Measurements from ENCODE around the gene CLCN6. TPM values are rescaled to one million over a fixed set of nuclear protein-coding genes. Genes with fewer than 3 reads are reported as not detected.

CLCN6 gene
- total RNA-seq, 3 donors from 2014 or later = 14.6 to 21.1 (median 16.7) TPM

DNA sequence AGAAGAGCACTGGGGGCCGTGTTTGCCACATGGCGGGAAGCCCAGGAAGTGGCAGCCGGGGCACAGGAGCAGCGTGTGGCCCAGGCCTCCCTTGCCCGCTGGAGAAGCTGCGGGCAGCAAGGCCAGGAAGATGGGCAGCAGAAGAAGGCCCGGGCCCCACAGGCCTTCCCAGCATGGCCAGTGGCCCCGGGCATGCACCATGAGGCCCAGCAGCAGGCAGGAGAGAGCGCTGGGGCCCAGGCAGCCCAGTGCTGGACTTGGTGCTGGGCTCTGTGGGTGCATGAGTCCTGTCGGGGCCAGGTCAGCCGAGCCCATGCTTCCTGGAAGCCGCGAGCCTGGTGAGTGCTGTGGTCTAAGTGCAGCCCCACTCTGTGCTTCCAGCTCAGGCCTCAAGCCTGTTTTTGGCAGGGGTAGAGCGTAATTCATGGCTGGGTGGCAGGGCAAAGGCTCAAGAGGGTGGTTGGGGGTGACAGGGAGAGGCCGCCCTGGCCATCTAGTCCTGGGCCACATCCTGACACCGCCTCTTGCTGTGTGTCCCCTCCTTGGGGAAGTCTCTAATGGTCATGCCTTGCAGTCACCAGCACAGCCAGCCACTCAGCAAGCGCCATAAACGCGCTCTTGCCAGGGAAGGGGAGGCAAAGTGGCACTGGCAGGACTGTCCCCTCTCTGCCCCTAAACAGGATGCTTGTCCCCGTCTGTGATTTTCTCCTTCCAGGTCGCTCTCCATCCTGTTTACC is 21.6 kb upstream of the CLCN6 start:
- Histone ChIP-seq H3K27ac (peak overlapping the region in 1 of 2 donors; percentile 54), H3K36me3 (no peaks in the 10 kb centered on the region), H3K9me3 (no peaks in the 10 kb centered on the region), H3K27me3 (no peaks in the 10 kb centered on the region), H3K4me3 (peak overlapping the region; percentile 23 to 62 (median 36)), H3K4me1 (peaks cover 0 to 18% of the 10 kb centered on the region in 2 donors)
- intact Hi-C loops (cut with DNase I; ENCODE audit: low total_unique reads) = no loop called here
- TF ChIP-seq POLR2AphosphoS5 (IDR thresholded peaks at IDR 0.05) (no peak), POLR2A (IDR thresholded peaks at IDR 0.05) (no peak)
- TF ChIP-seq, protein P1, sequence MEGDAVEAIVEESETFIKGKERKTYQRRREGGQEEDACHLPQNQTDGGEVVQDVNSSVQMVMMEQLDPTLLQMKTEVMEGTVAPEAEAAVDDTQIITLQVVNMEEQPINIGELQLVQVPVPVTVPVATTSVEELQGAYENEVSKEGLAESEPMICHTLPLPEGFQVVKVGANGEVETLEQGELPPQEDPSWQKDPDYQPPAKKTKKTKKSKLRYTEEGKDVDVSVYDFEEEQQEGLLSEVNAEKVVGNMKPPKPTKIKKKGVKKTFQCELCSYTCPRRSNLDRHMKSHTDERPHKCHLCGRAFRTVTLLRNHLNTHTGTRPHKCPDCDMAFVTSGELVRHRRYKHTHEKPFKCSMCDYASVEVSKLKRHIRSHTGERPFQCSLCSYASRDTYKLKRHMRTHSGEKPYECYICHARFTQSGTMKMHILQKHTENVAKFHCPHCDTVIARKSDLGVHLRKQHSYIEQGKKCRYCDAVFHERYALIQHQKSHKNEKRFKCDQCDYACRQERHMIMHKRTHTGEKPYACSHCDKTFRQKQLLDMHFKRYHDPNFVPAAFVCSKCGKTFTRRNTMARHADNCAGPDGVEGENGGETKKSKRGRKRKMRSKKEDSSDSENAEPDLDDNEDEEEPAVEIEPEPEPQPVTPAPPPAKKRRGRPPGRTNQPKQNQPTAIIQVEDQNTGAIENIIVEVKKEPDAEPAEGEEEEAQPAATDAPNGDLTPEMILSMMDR (IDR thresholded peaks at IDR 0.05) = no peak
- DNase-seq (ENCODE audit: low spot score in 2 of 2) = no peak

- H3K4me1 ChIP-seq = peaks cover 0 to 18% of the 10 kb centered on the region in 2 donors
- no peaks in the 10 kb centered on the region for H3K9me3 ChIP-seq
- intact Hi-C loops (cut with DNase I; ENCODE audit: low total_unique reads) = no loop called here
- H3K27ac ChIP-seq = peak overlapping the region in 1 of 2 donors; percentile 54
- no peaks in the 10 kb centered on the region for H3K27me3 ChIP-seq
- H3K4me3 ChIP-seq = peak overlapping the region; percentile 23 to 62 (median 36)
- TF ChIP-seq, protein P1 (IDR thresholded peaks at IDR 0.05) = peak; percentile 31 to 69 (median 60)
- TF ChIP-seq POLR2A (IDR thresholded peaks at IDR 0.05) = no peak
- peak in 1 of 3 donors; percentile 19 for TF ChIP-seq POLR2AphosphoS5 (IDR thresholded peaks at IDR 0.05)
- no peaks in the 10 kb centered on the region for H3K36me3 ChIP-seq
- no peak for DNase-seq (ENCODE audit: low spot score in 2 of 2)
Measured at GRCh38 chr1:11784993-11785769, 20.8 kb upstream of the CLCN6 start.

GRCh38 chr1:11786168-11786567 is 19.8 kb upstream of the CLCN6 start:
- TF ChIP-seq, protein P1 (IDR thresholded peaks at IDR 0.05) = no peak
- TF ChIP-seq POLR2A (IDR thresholded peaks at IDR 0.05) (no peak), POLR2AphosphoS5 (IDR thresholded peaks at IDR 0.05) (no peak)
- no peaks in the 10 kb centered on the region for H3K36me3 ChIP-seq
- no peak overlapping the region for H3K4me3 ChIP-seq
- intact Hi-C loops (cut with DNase I; ENCODE audit: low total_unique reads) = no loop called here
- H3K4me1 ChIP-seq = peaks cover 0 to 18% of the 10 kb centered on the region in 2 donors
- no peaks in the 10 kb centered on the region for H3K9me3 ChIP-seq
- H3K27me3 ChIP-seq = no peaks in the 10 kb centered on the region
- peak overlapping the region in 1 of 2 donors; percentile 15 for H3K27ac ChIP-seq
- no peak for DNase-seq (ENCODE audit: low spot score in 2 of 2)

DNA sequence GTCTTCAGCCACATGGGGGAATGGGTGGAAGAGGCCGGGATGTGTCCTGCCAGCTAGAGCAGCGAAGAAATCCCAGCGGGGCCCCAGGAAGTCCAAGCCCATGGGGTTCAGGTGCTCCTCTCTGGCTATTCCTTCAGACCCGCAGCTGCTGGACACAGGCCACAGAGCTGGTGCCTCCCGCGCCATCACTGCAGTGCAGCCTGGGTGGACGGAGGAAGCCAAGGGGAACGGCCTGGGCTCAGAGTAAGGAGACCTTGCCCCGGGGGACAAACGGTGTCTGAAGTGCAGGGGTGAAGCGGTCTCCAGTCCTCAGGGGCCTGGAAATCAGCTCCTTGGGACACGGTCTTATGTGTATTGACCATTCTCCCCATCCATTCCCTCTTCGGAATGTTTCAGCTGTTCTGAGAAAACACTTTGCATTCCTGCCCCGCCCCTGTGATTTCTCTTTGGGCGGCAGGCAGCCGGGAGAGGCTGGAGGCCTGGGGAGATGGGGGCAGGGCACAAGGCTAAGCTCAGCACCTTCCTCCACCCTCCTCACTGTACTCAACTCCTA is 18.7 kb upstream of the CLCN6 start:
- Histone ChIP-seq H3K36me3 (no peaks in the 10 kb centered on the region), H3K4me1 (peaks cover 0 to 18% of the 10 kb centered on the region in 2 donors), H3K4me3 (peak overlapping the region in 1 of 3 donors; percentile 38), H3K27ac (peak overlapping the region; percentile 88 to 97), H3K9me3 (no peaks in the 10 kb centered on the region), H3K27me3 (no peaks in the 10 kb centered on the region)
- peak; percentile 41 to 72 for DNase-seq (ENCODE audit: low spot score in 2 of 2)
- TF ChIP-seq POLR2A (IDR thresholded peaks at IDR 0.05) (no peak), POLR2AphosphoS5 (IDR thresholded peaks at IDR 0.05) (peak in 2 of 3 donors; percentile 27 to 28)
- TF ChIP-seq, protein P1 (IDR thresholded peaks at IDR 0.05) = no peak
- intact Hi-C loops (cut with DNase I; ENCODE audit: low total_unique reads) = no loop called here
